HEK293 (cell line): Measurements from ENCODE around the gene INPP5D.

ENCODE experiments used
- PBX3 ChIP-seq: sonication (generic); formaldehyde crosslinking; IDR thresholded peaks from 2 replicates; pipeline ENCODE4 v1.8.1; 2022; ENCODE audit warnings: mild to moderate bottlenecking, moderate library complexity, missing genetic modification reagents
- PRDM1 ChIP-seq: fragments of 450-650 bp; formaldehyde crosslinking; IDR thresholded peaks from 2 replicates; pipeline ENCODE4; 2016; ENCODE audit warnings: missing biosample characterization, missing genetic modification characterization
- SCRT1 ChIP-seq: fragments of 450-650 bp; formaldehyde crosslinking; IDR thresholded peaks from 2 replicates; pipeline ENCODE4 v1.5.1; 2016; ENCODE audit warnings: missing biosample characterization, missing genetic modification characterization, borderline replicate concordance
- YY1 ChIP-seq: fragments of 450-650 bp; formaldehyde crosslinking; IDR thresholded peaks from 2 replicates; pipeline ENCODE4 v1.5.1; 2018; ENCODE audit warnings: missing biosample characterization, missing genetic modification characterization
- ZNF280C ChIP-seq: fragments of 450-650 bp; formaldehyde crosslinking; IDR thresholded peaks from 2 replicates; pipeline ENCODE4 v1.5.1; 2016; ENCODE audit warnings: missing biosample characterization, missing genetic modification characterization
- ZNF302 ChIP-seq: fragments of 450-650 bp; formaldehyde crosslinking; IDR thresholded peaks from 2 replicates; pipeline ENCODE4 v1.5.1; 2016; ENCODE audit warnings: missing biosample characterization, missing genetic modification characterization, low read depth
- ZNF426 ChIP-seq: fragments of 450-650 bp; formaldehyde crosslinking; IDR thresholded peaks from 2 replicates; pipeline ENCODE4 v1.5.1; 2017; ENCODE audit warnings: missing biosample characterization, missing genetic modification characterization, mild to moderate bottlenecking, inconsistent platforms, moderate library complexity
- ZNF629 ChIP-seq: fragments of 450-650 bp; formaldehyde crosslinking; IDR thresholded peaks from 2 replicates; pipeline ENCODE4 v1.5.1; 2017; ENCODE audit warnings: missing biosample characterization, missing genetic modification characterization
- ZSCAN18 ChIP-seq: fragments of 450-650 bp; formaldehyde crosslinking; IDR thresholded peaks from 2 replicates; pipeline ENCODE4 v1.5.1; 2016; ENCODE audit warnings: missing biosample characterization, missing genetic modification characterization

- TF ChIP-seq ZSCAN18 (tag by site-specific recombination) (no peak), ZNF280C (tag by site-specific recombination) (no peak), ZNF302 (tag by site-specific recombination) (no peak), PRDM1 (tag by site-specific recombination) (no peak), ZNF426 (tag by site-specific recombination) (no peak), YY1 (no peak), SCRT1 (tag by site-specific recombination) (no peak), PBX3 (CRISPR knock-in tag) (no peak), ZNF629 (tag by site-specific recombination) (no peak)
These were observed 8.7 kb downstream of the INPP5D start for GRCh38 chr2:233068762-233069418.
